ENCODE measurements around the gene KRTAP4-6.
"Not testable (repeated sequence)": the region's sequence is repeated elsewhere in the genome, so short reads cannot be mapped to it uniquely, and the experiment has no call there.

The KRTAP4-6 gene

DNA sequence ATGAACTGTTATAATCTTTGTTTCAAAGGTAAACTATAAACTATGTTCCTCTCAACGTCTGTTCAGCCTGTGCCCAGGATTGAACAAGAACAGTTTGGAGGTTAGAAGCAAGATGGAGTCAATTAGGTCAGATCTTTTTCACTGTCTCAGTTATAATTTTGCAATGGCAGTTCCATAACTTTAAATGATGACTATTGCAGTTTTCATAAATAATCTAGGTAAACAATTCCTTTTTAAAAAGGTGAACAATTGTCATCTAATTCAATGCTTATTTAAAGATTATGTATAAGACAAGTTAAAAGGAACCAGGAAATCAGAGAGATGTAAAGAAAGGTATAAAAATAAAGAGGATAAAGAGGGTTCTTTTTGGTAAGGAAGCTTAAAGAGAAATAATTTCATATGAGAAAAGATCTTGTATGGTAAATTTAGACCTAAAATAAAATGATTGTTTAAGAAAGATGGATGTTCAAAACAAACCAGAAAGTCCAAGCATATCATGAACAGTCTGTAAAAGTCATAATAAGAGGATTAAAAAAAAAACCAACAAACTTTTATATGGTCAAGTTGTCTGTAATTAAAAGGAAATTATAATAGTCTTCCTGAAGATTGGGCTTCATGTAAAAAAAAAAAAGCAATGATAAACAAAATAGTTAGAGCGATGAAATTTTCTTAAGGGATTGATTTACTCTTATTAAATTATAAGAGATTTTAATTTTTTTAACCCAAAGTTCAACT is 29.0 kb downstream of the KRTAP4-6 start:
- Mint-ChIP-seq H3K27me3 (peaks cover 62% of the 10 kb centered on the region), H3K4me3 (no peak overlapping the region), H3K9me3 (no peaks in the 10 kb centered on the region)

GRCh38 chr17:41108728-41109386 is 31.5 kb downstream of the KRTAP4-6 start:
- not testable (repeated sequence) for H3K4me1 Mint-ChIP-seq; H3K9me3 Mint-ChIP-seq; DNase-seq (ENCODE audit: low spot score in 2 of 2); H3K36me3 Mint-ChIP-seq (ENCODE audit: insufficient read depth); ATAC-seq (replicated peaks; ENCODE audit: extremely low read depth, poor library complexity, severe bottlenecking); H3K27ac Mint-ChIP-seq (ENCODE audit: low read depth)
- Mint-ChIP-seq H3K4me3 (peak overlapping the region; percentile 28), H3K27me3 (peaks cover 53% of the 10 kb centered on the region)

More for the DNA sequence above, 29.0 kb downstream of the KRTAP4-6 start:
- DNase-seq (ENCODE audit: low spot score in 2 of 2) (no peak), ATAC-seq (replicated peaks; ENCODE audit: extremely low read depth, poor library complexity, severe bottlenecking) (no peak)
- peak overlapping the region; percentile 48 for H3K27ac Mint-ChIP-seq (ENCODE audit: low read depth)
- peaks cover 13% of the 10 kb centered on the region for H3K4me1 Mint-ChIP-seq
- H3K36me3 Mint-ChIP-seq (ENCODE audit: insufficient read depth) = no peaks in the 10 kb centered on the region

- Mint-ChIP-seq H3K36me3 (ENCODE audit: insufficient read depth) (peaks cover 1% of the 10 kb centered on the region), H3K27ac (ENCODE audit: low read depth) (no peak overlapping the region), H3K27me3 (peaks cover 53% of the 10 kb centered on the region), H3K9me3 (no peaks in the 10 kb centered on the region), H3K4me3 (no peak overlapping the region), H3K4me1 (peaks cover 6% of the 10 kb centered on the region)
- ATAC-seq (replicated peaks; ENCODE audit: extremely low read depth, poor library complexity, severe bottlenecking) (no peak), DNase-seq (ENCODE audit: low spot score in 2 of 2) (no peak)
Observed at GRCh38 chr17:41107941-41108450, 32.3 kb downstream of the KRTAP4-6 start.

GRCh38 chr17:41105347-41105746 is 35.0 kb downstream of the KRTAP4-6 start, which contains the start of gene KRTAP4-9:
TSS of gene KRTAP4-9 (plus strand) at chr17:41105389. CDS start at chr17:41105389, 0 bp downstream.
- H3K9me3 Mint-ChIP-seq; H3K4me1 Mint-ChIP-seq; H3K27ac Mint-ChIP-seq (ENCODE audit: low read depth); H3K4me3 Mint-ChIP-seq; H3K36me3 Mint-ChIP-seq (ENCODE audit: insufficient read depth); DNase-seq (ENCODE audit: low spot score in 2 of 2); ATAC-seq (replicated peaks; ENCODE audit: extremely low read depth, poor library complexity, severe bottlenecking): not testable (repeated sequence)
- H3K27me3 Mint-ChIP-seq = peaks cover 45% of the 10 kb centered on the region

DNA sequence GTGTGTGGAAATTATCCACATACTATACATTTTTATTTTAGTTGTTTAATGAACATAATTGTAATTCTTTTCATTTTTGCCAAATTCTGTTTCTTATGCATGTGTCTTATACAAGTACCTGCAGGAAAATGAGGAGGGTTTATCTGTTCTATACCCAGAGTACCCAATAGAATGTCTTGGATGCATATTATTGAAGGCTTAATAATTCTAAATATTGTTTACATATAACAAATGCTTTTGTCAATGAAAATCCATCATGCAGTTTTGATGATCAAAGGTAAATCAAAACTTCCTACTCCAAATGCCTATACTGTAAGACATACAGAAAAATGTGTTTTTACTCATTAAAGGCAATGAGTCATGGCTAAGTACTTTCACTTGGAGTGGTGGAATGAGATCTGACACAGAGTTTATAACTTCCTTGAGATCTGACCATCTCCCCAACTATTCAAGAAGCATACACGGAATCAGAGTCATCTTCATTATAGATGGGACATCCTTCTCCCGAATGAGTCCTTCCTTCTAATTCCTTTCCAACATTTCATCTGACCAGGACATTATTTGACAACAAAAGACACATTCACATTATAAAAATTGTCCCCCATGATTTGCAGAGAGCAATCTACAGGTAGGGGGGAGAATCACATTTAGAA is 35.8 kb downstream of the KRTAP4-6 start:
- not testable (repeated sequence) for H3K27ac Mint-ChIP-seq (ENCODE audit: low read depth); H3K36me3 Mint-ChIP-seq (ENCODE audit: insufficient read depth); DNase-seq (ENCODE audit: low spot score in 2 of 2); ATAC-seq (replicated peaks; ENCODE audit: extremely low read depth, poor library complexity, severe bottlenecking); H3K4me3 Mint-ChIP-seq; H3K9me3 Mint-ChIP-seq
- peaks cover 45% of the 10 kb centered on the region for H3K27me3 Mint-ChIP-seq
- H3K4me1 Mint-ChIP-seq = peaks cover 15% of the 10 kb centered on the region

GRCh38 chr17:41103896-41104295 is 36.4 kb downstream of the KRTAP4-6 start:
- no peak for ATAC-seq (replicated peaks; ENCODE audit: extremely low read depth, poor library complexity, severe bottlenecking)
- Mint-ChIP-seq H3K4me1 (peaks cover 14% of the 10 kb centered on the region), H3K27ac (ENCODE audit: low read depth) (no peak overlapping the region), H3K4me3 (no peak overlapping the region), H3K27me3 (peaks cover 42% of the 10 kb centered on the region), H3K9me3 (no peaks in the 10 kb centered on the region), H3K36me3 (ENCODE audit: insufficient read depth) (peaks cover 1% of the 10 kb centered on the region)
- DNase-seq (ENCODE audit: low spot score in 2 of 2) = no peak

DNA sequence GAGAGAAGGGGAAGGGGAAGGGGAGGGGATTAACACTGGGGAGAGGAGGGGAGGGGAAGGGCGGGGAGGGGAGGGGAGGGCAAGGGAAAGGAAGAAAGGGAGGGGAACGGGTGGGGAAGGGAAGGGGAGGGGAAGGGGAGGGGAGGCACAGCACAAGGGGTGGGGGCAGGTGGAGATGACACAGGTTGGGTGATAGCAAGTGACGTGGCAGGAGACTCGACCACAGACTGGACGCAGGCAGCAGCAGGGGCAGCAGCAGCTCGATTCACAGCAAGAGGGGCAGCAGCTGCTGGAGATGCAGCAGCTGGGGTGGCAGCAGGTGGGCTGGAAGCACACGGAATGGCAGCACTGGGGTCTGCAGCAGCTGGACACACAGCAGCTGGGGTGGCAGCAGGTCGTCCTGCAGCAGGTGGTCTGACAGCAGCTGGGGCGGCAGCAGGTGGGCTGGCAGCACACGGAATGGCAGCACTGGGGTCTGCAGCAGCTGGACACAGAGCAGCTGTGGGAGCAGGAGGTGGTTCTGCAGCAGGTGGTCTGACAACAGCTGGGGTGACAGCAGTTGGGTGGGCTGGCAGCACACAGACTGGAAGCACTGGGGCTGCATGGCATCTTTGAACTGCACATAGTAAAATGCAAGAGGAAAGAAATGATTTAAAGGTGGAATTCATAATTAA is 38.6 kb downstream of the KRTAP4-6 start, which contains the start of gene KRTAP4-16:
Gene KRTAP4-16 (minus strand): TSS at position 624 of the 674 bp plus-strand sequence. CDS start 0 bp downstream, at position 624.
- Mint-ChIP-seq H3K36me3 (ENCODE audit: insufficient read depth) (peaks cover 1% of the 10 kb centered on the region), H3K4me3 (no peak within 1 kb of the TSS), H3K27ac (ENCODE audit: low read depth) (peak within 1 kb of the TSS; percentile 8), H3K27me3 (peaks cover 44% of the 10 kb centered on the region), H3K9me3 (no peaks in the 10 kb centered on the region), H3K4me1 (peaks cover 9% of the 10 kb centered on the region)
- DNase-seq (ENCODE audit: low spot score in 2 of 2) (no peak), ATAC-seq (replicated peaks; ENCODE audit: extremely low read depth, poor library complexity, severe bottlenecking) (no peak)

- H3K27ac Mint-ChIP-seq (ENCODE audit: low read depth); H3K36me3 Mint-ChIP-seq (ENCODE audit: insufficient read depth); H3K4me3 Mint-ChIP-seq; DNase-seq (ENCODE audit: low spot score in 2 of 2); ATAC-seq (replicated peaks; ENCODE audit: extremely low read depth, poor library complexity, severe bottlenecking); H3K9me3 Mint-ChIP-seq; H3K4me1 Mint-ChIP-seq: not testable (repeated sequence)
- H3K27me3 Mint-ChIP-seq = peaks cover 51% of the 10 kb centered on the region
Observed at GRCh38 chr17:41099682-41100480, 40.5 kb downstream of the KRTAP4-6 start.

GRCh38 chr17:41098481-41098880 is 41.9 kb downstream of the KRTAP4-6 start:
- Mint-ChIP-seq H3K27me3 (peaks cover 51% of the 10 kb centered on the region), H3K36me3 (ENCODE audit: insufficient read depth) (no peaks in the 10 kb centered on the region), H3K4me1 (peaks cover 9% of the 10 kb centered on the region), H3K4me3 (no peak overlapping the region), H3K9me3 (no peaks in the 10 kb centered on the region), H3K27ac (ENCODE audit: low read depth) (no peak overlapping the region)
- ATAC-seq (replicated peaks; ENCODE audit: extremely low read depth, poor library complexity, severe bottlenecking) = no peak
- DNase-seq (ENCODE audit: low spot score in 2 of 2) = no peak

- no peak for DNase-seq (ENCODE audit: low spot score in 2 of 2)
- no peak within 1 kb of the TSS for H3K27ac Mint-ChIP-seq (ENCODE audit: low read depth)
- H3K27me3 Mint-ChIP-seq = peaks cover 51% of the 10 kb centered on the region
- H3K4me1 Mint-ChIP-seq = peaks cover 9% of the 10 kb centered on the region
- no peaks in the 10 kb centered on the region for H3K9me3 Mint-ChIP-seq
- no peak for ATAC-seq (replicated peaks; ENCODE audit: extremely low read depth, poor library complexity, severe bottlenecking)
- no peaks in the 10 kb centered on the region for H3K36me3 Mint-ChIP-seq (ENCODE audit: insufficient read depth)
- no peak within 1 kb of the TSS for H3K4me3 Mint-ChIP-seq
Observed at GRCh38 chr17:41098042-41098441, 42.3 kb downstream of the KRTAP4-6 start, which contains the start of gene KRTAP4-8. TSS of gene KRTAP4-8 (minus strand) at chr17:41098142. CDS start at chr17:41098084, 58 bp downstream.

GRCh38 chr17:41096055-41096454 is 44.3 kb downstream of the KRTAP4-6 start:
- ATAC-seq (replicated peaks; ENCODE audit: extremely low read depth, poor library complexity, severe bottlenecking) (no peak), DNase-seq (ENCODE audit: low spot score in 2 of 2) (no peak)
- H3K36me3 Mint-ChIP-seq (ENCODE audit: insufficient read depth) = no peaks in the 10 kb centered on the region
- peaks cover 9% of the 10 kb centered on the region for H3K4me1 Mint-ChIP-seq
- no peaks in the 10 kb centered on the region for H3K9me3 Mint-ChIP-seq
- no peak overlapping the region for H3K27ac Mint-ChIP-seq (ENCODE audit: low read depth)
- no peak overlapping the region for H3K4me3 Mint-ChIP-seq
- H3K27me3 Mint-ChIP-seq = peaks cover 51% of the 10 kb centered on the region
